ENCODE data around the gene HEMK1.

Gene HEMK1

DNA sequence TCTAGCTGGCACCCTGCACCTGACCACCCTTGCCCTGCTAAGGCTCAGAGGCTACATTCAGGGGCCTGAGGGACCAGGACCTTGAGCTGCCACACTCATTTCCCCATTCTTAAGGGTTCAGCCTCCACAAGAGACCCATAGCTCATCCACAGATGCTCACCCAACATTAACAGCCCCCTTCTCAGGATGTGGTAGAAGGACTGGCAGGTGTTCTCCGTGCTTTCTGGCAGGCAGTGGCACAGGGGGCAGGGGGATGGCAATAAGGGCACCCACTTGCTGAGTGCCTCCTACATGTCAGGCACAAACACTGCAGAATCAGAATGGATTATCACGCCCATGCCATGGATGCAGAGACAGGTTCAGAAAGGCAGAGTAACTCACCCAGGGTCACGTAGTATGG, 57.1 kb downstream of the HEMK1 start:
- Histone ChIP-seq H3K36me3 (ENCODE audit: insufficient read depth, low read length) (no peaks in the 10 kb centered on the region), H3K4me2 (ENCODE audit: low read length) (no peak overlapping the region), H3K79me2 (ENCODE audit: insufficient read depth, low read length) (no peaks in the 10 kb centered on the region), H3K9me2 (ENCODE audit: low read depth, low read length) (no peaks in the 10 kb centered on the region), H4K20me1 (ENCODE audit: insufficient read depth, low read length) (no peaks in the 10 kb centered on the region), H2AFZ (ENCODE audit: low read length) (no peak overlapping the region), H3K9me3 (ENCODE audit: low read length) (no peaks in the 10 kb centered on the region), H3K9ac (ENCODE audit: low read length) (no peak overlapping the region), H3K27me3 (ENCODE audit: insufficient read depth, low read length) (no peaks in the 10 kb centered on the region), H3F3A (ENCODE audit: insufficient read depth, low read length) (no peaks in the 10 kb centered on the region), H3K4me3 (ENCODE audit: low read depth, low read length, poor library complexity, severe bottlenecking) (no peak overlapping the region), H3K27ac (ENCODE audit: low read depth, low read length, poor library complexity, severe bottlenecking) (no peak overlapping the region), H3K4me1 (ENCODE audit: insufficient read depth, low read length, severe bottlenecking) (no peaks in the 10 kb centered on the region)
- TF ChIP-seq CTCF (IDR thresholded peaks at IDR 0.05; ENCODE audit: low read length) (no peak), EZH2 (IDR thresholded peaks at IDR 0.05; ENCODE audit: borderline replicate concordance, low read length) (no peak)

DNA sequence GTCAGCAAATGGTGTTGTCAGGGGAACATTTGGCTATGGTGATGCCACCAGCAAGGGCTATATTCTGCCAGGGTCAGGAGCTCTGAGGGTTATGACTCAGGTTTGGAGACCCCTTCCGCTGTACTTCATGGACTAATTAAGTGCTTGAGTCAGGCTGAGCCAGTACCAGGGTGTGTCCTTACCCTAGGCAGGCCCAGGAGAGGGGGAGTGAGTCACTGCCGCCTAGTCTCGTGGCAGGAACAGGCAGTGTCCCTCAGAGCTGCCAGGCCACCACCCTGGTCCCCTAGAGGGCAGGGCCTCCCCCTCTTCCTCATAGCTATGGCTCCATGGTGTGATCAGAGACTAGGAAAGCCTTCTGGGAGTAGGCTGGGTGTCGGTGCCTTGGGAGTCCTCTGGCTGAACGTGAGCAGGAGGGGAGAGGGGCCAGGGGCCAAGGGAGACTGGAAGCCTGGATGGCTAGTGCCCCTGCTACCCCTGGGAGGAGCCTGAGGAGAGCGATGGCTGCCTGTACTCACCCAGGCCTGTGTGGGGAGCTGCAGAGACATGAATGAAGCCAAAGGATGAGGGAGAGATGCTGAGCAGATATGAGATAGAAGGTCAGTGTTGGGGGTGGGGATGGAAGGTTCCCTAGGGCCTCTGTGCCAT, 58.2 kb downstream of the HEMK1 start:
- H3K27ac ChIP-seq (ENCODE audit: low read depth, low read length, poor library complexity, severe bottlenecking): no peak overlapping the region
- H3K9me2 ChIP-seq (ENCODE audit: low read depth, low read length): no peaks in the 10 kb centered on the region
- 0 out of 2 replicates have a peak, but pooled peaks have one; percentile 19 for TF ChIP-seq CTCF (IDR thresholded peaks at IDR 0.05; ENCODE audit: low read length)
- TF ChIP-seq EZH2 (IDR thresholded peaks at IDR 0.05; ENCODE audit: borderline replicate concordance, low read length): no peak
- no peaks in the 10 kb centered on the region for H3K27me3 ChIP-seq (ENCODE audit: insufficient read depth, low read length)
- no peaks in the 10 kb centered on the region for H3K4me1 ChIP-seq (ENCODE audit: insufficient read depth, low read length, severe bottlenecking)
- H3K79me2 ChIP-seq (ENCODE audit: insufficient read depth, low read length): no peaks in the 10 kb centered on the region
- H3K9ac ChIP-seq (ENCODE audit: low read length): no peak overlapping the region
- no peak overlapping the region for H3K4me2 ChIP-seq (ENCODE audit: low read length)
- no peak overlapping the region for H2AFZ ChIP-seq (ENCODE audit: low read length)
- no peaks in the 10 kb centered on the region for H3K9me3 ChIP-seq (ENCODE audit: low read length)
- H3F3A ChIP-seq (ENCODE audit: insufficient read depth, low read length): no peaks in the 10 kb centered on the region
- H3K4me3 ChIP-seq (ENCODE audit: low read depth, low read length, poor library complexity, severe bottlenecking): no peak overlapping the region
- H4K20me1 ChIP-seq (ENCODE audit: insufficient read depth, low read length): no peaks in the 10 kb centered on the region
- no peaks in the 10 kb centered on the region for H3K36me3 ChIP-seq (ENCODE audit: insufficient read depth, low read length)

DNA sequence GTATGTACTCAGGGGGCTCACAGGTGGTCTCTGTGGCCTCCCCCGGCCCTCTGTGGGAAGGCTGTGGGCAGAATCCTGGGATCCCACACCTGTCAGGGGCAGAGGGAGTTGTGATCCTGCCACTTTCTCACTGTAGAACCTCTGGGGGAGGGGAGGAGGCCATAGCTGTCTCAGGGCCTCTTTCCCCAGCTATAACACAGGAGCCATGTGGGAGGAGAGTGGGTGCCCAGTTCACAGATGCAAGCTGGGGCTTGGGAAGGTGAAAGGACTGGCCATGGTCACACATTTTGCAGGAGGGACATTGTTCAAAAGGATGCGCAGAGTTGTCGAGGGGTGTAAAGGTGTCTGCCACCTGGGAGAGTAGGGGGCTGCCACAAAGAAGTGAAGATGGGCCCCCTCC, 59.3 kb downstream of the HEMK1 start:
- H3K9me2 ChIP-seq (ENCODE audit: low read depth, low read length): no peaks in the 10 kb centered on the region
- TF ChIP-seq CTCF (IDR thresholded peaks at IDR 0.05; ENCODE audit: low read length) (no peak), EZH2 (IDR thresholded peaks at IDR 0.05; ENCODE audit: borderline replicate concordance, low read length) (no peak)
- no peak overlapping the region for H3K9ac ChIP-seq (ENCODE audit: low read length)
- H3K4me2 ChIP-seq (ENCODE audit: low read length): no peak overlapping the region
- H3K36me3 ChIP-seq (ENCODE audit: insufficient read depth, low read length): no peaks in the 10 kb centered on the region
- no peaks in the 10 kb centered on the region for H3F3A ChIP-seq (ENCODE audit: insufficient read depth, low read length)
- no peaks in the 10 kb centered on the region for H3K9me3 ChIP-seq (ENCODE audit: low read length)
- H3K4me1 ChIP-seq (ENCODE audit: insufficient read depth, low read length, severe bottlenecking): no peaks in the 10 kb centered on the region
- H2AFZ ChIP-seq (ENCODE audit: low read length): no peak overlapping the region
- no peaks in the 10 kb centered on the region for H3K79me2 ChIP-seq (ENCODE audit: insufficient read depth, low read length)
- H3K27me3 ChIP-seq (ENCODE audit: insufficient read depth, low read length): no peaks in the 10 kb centered on the region
- H3K4me3 ChIP-seq (ENCODE audit: low read depth, low read length, poor library complexity, severe bottlenecking): no peak overlapping the region
- H4K20me1 ChIP-seq (ENCODE audit: insufficient read depth, low read length): no peaks in the 10 kb centered on the region
- no peak overlapping the region for H3K27ac ChIP-seq (ENCODE audit: low read depth, low read length, poor library complexity, severe bottlenecking)

Data from OCI-LY1 (cell line).